HCT116 (cell line): ENCODE measurements around the gene TRMT61B. TPM values are rescaled to one million over a fixed set of nuclear protein-coding genes. Genes with fewer than 3 reads are reported as not detected.

Experiments
- ATAC-seq: fragments of 200-7000 bp; cut with Tn5 transposase; 2 replicates; pipeline ENCODE4 v1.9.1; 2020; ENCODE audit warnings: mild to moderate bottlenecking, moderate library complexity
- BruUV-seq: library from RNA; stranded (reverse); fragments of 400-500 nt; replicated peaks from 2 replicates; lab custom pipeline; 2021; lab: Mats Ljungman, UMichigan
- CTCF ChIA-PET: fragments of 300-600 bp; sonication (Branson Sonifier 250); formaldehyde crosslinking; loops from one replicate; lab custom pipeline; 2021; ENCODE audit warnings: antibody characterized with exemption; lab: Charles Lee
- POLR2A ChIA-PET: fragments of 300-600, 350-600 bp; sonication (Branson Sonifier 250); formaldehyde crosslinking; loops from one replicate; lab custom pipeline; 2021; ENCODE audit warnings: antibody characterized with exemption; lab: Charles Lee
- RAD21 ChIA-PET, 2 experiments: fragments of 300-600 bp; sonication (Branson Sonifier 250); formaldehyde crosslinking; loops; one replicate each; lab custom pipeline; 2023; ENCODE audit warnings: low total read pairs in 2 of 2; ENCODE audit not compliant: uncharacterized antibody in 2 of 2, unreplicated experiment in 2 of 2, low non-redundant PET in 1 of 2; lab: Charles Lee
- DNase-seq: peaks from one replicate; pipeline ENCODE4 v3.0.0-alpha.2; 2010; ENCODE audit warnings: low read depth, low spot score
- H2AFZ ChIP-seq: fragments of 200-600 bp; shearing (Covaris generic), sonication (generic); 2 replicates; pipeline ENCODE4 v1.6.1; 2017; ENCODE audit warnings: low read depth, mixed run types, mixed read lengths, antibody characterized with exemption, low read length; ENCODE audit not compliant: poor library complexity, severe bottlenecking
- H3K27ac ChIP-seq: 2 replicates; pipeline ENCODE4 v1.5.1; 2012; ENCODE audit warnings: low read depth, low read length
- H3K27me3 ChIP-seq: fragments of 200-600 bp; sonication (generic); 2 replicates; pipeline ENCODE4 v1.6.1; 2016; ENCODE audit warnings: mixed run types, low read length, mixed read lengths; ENCODE audit not compliant: insufficient read depth
- H3K36me3 ChIP-seq, 2 experiments: fragments of 200-500 bp in 1 of 2; fragments of 200-600 bp in 1 of 2; sonication (Bioruptor generic) in 1 of 2; sonication (generic) in 1 of 2; 2 replicates each; pipeline versions ENCODE4 v1.5.1 to v1.6.1; 2014 to 2016; ENCODE audit warnings: low read length in 2 of 2, inconsistent platforms in 1 of 2, mixed read lengths in 1 of 2, mixed run types in 1 of 2; ENCODE audit not compliant: insufficient read depth in 2 of 2, control insufficient read depth in 1 of 2
- H3K4me1 ChIP-seq, 2 experiments: fragments of 200-600 bp in 1 of 2; sonication (generic) in 1 of 2; 2 replicates each; pipeline versions ENCODE4 v1.5.1 to v1.6.1; 2012 to 2017; ENCODE audit warnings: low read length in 2 of 2, inconsistent platforms in 1 of 2, mild to moderate bottlenecking in 1 of 2, mixed read lengths in 1 of 2, mixed run types in 1 of 2, moderate library complexity in 1 of 2; ENCODE audit not compliant: insufficient read depth in 2 of 2, control insufficient read depth in 1 of 2
- H3K4me2 ChIP-seq: fragments of 200-600 bp; sonication (generic); 2 replicates; pipeline ENCODE4 v1.6.1; 2017; ENCODE audit warnings: mixed run types, low read length, mixed read lengths
- H3K4me3 ChIP-seq, 2 experiments: fragments of 200-600 bp in 1 of 2; sonication (generic) in 1 of 2; replicated peaks in 1 of 2; 2 replicates each; pipeline ENCODE4 v1.5.1; 2011 to 2016; ENCODE audit warnings: low read length in 2 of 2, control low read depth in 1 of 2, low read depth in 1 of 2, mild to moderate bottlenecking in 1 of 2, mixed read lengths in 1 of 2, mixed run types in 1 of 2
- H3K79me2 ChIP-seq: fragments of 200-600 bp; sonication (generic); 2 replicates; pipeline ENCODE4 v1.6.1; 2017; ENCODE audit warnings: mild to moderate bottlenecking, mixed run types, low read length, moderate library complexity, mixed read lengths; ENCODE audit not compliant: insufficient read depth
- H3K9ac ChIP-seq: fragments of 200-600 bp; sonication (generic); 2 replicates; pipeline ENCODE4 v1.6.1; 2016; ENCODE audit warnings: low read length, mixed read lengths
- H3K9me2 ChIP-seq: fragments of 200-600 bp; sonication (generic), shearing (Covaris generic); 2 replicates; pipeline ENCODE4 v1.6.1; 2017; ENCODE audit warnings: mixed run types, mild to moderate bottlenecking, moderate library complexity; ENCODE audit not compliant: insufficient read depth
- H3K9me3 ChIP-seq, 2 experiments: fragments of 200-500 bp in 1 of 2; fragments of 200-600 bp in 1 of 2; sonication (Bioruptor generic) in 1 of 2; sonication (generic) in 1 of 2; 2 replicates each; pipeline ENCODE4 v1.6.1; 2014 to 2017; ENCODE audit warnings: low read length in 2 of 2, mixed read lengths in 2 of 2, inconsistent platforms in 1 of 2, low read depth in 1 of 2, mild to moderate bottlenecking in 1 of 2, mixed run types in 1 of 2, moderate library complexity in 1 of 2; ENCODE audit not compliant: control insufficient read depth in 1 of 2, insufficient read depth in 1 of 2
- H4K20me1 ChIP-seq: fragments of 200-600 bp; sonication (generic), shearing (Covaris generic); 2 replicates; pipeline ENCODE4 v1.6.1; 2017; ENCODE audit warnings: mixed run types, mild to moderate bottlenecking, moderate library complexity; ENCODE audit not compliant: insufficient read depth
- CEBPB ChIP-seq: IDR thresholded peaks from 2 replicates; pipeline ENCODE4 v1.6.1; 2012; ENCODE audit warnings: low read depth
- EGR1 ChIP-seq: IDR thresholded peaks from 2 replicates; pipeline ENCODE4 v1.6.1; 2012; ENCODE audit warnings: low read depth
- EZH2 ChIP-seq: fragments of 200-600 bp; sonication (generic); IDR thresholded peaks from 2 replicates; pipeline ENCODE4 v1.6.1; 2017; ENCODE audit warnings: antibody characterized with exemption, mixed run types
- FOSL1 ChIP-seq: IDR thresholded peaks from 2 replicates; pipeline ENCODE4 v1.6.1; 2012; ENCODE audit warnings: low read depth
- JUND ChIP-seq: IDR thresholded peaks from 2 replicates; pipeline ENCODE4 v1.6.1; 2012
- MAX ChIP-seq: IDR thresholded peaks from 2 replicates; pipeline ENCODE4 v1.6.1; 2012
- POLR2A ChIP-seq: IDR thresholded peaks from 2 replicates; pipeline ENCODE4 v1.7.0; 2011; ENCODE audit warnings: borderline replicate concordance; ENCODE audit not compliant: insufficient read depth, insufficient read length; ENCODE audit errors: extremely low read depth
- POLR2AphosphoS5 ChIP-seq: IDR thresholded peaks from 2 replicates; pipeline ENCODE4 v1.6.1; 2011; ENCODE audit warnings: mild to moderate bottlenecking, low read depth, low read length, moderate library complexity
- REST ChIP-seq: IDR thresholded peaks from 2 replicates; pipeline ENCODE4 v1.6.1; 2012; ENCODE audit warnings: low read depth
- SIN3A ChIP-seq: IDR thresholded peaks from 2 replicates; pipeline ENCODE4 v1.6.1; 2012; ENCODE audit warnings: low read depth
- SP1 ChIP-seq: IDR thresholded peaks from 2 replicates; pipeline ENCODE4 v1.6.1; 2012; ENCODE audit warnings: low read depth
- TCF7L2 ChIP-seq: IDR thresholded peaks from 2 replicates; pipeline ENCODE4 v1.7.0; 2011; ENCODE audit warnings: borderline replicate concordance, inconsistent platforms; ENCODE audit not compliant: insufficient read depth, insufficient read length; ENCODE audit errors: extremely low read depth
- YY1 ChIP-seq: IDR thresholded peaks from 2 replicates; pipeline ENCODE4 v1.6.1; 2011; ENCODE audit warnings: low read length, low read depth, moderate library complexity, mild to moderate bottlenecking; ENCODE audit not compliant: insufficient replicate concordance; ENCODE audit errors: extremely low read depth
- ZBTB33 ChIP-seq: IDR thresholded peaks from 2 replicates; pipeline ENCODE4 v1.6.1; 2011; ENCODE audit warnings: mild to moderate bottlenecking, low read length, moderate library complexity; ENCODE audit not compliant: insufficient replicate concordance; ENCODE audit errors: extremely low read depth
- ZNF274 ChIP-seq: fragments of 200-500 bp; sonication (Bioruptor generic); IDR thresholded peaks from 2 replicates; pipeline ENCODE4 v1.6.1; 2014; ENCODE audit warnings: mild to moderate bottlenecking, low read depth, low read length, inconsistent platforms
- intact Hi-C: fragments of 100-400 bp; cut with micrococcal nuclease; formaldehyde crosslinking; loops from 2 replicates; pipeline ENCODE4 v1.10.0; 2022
- total RNA-seq: library from RNA; stranded (reverse); gene quantifications from one replicate; pipeline ENCODE4 v1.2.1, GENCODE V29; 2021; ENCODE audit not compliant: unreplicated experiment

Gene TRMT61B
- total RNA-seq, 1 experiment from 2014 or later, result 12.8 TPM

GRCh38 chr2:28818053-28818452, 52.1 kb downstream of the TRMT61B start:
- Histone ChIP-seq H2AFZ (no peak overlapping the region), H3K9me2 (no peaks in the 10 kb centered on the region), H3K27me3 (no peaks in the 10 kb centered on the region), H3K9ac (no peak overlapping the region), H3K27ac (no peak overlapping the region), H3K36me3 (no peaks in the 10 kb centered on the region), H4K20me1 (no peaks in the 10 kb centered on the region), H3K4me3 (no peak overlapping the region), H3K4me1 (no peaks in the 10 kb centered on the region), H3K4me2 (no peak overlapping the region), H3K9me3 (no peaks in the 10 kb centered on the region), H3K79me2 (no peaks in the 10 kb centered on the region)
- ATAC-seq (no peak), DNase-seq (no peak)
- no TSS peak for BruUV-seq
- CTCF ChIA-PET, result no interaction called here
- intact Hi-C loops, result no loop called here
- RAD21 ChIA-PET, result no interaction called here
- POLR2A ChIA-PET, result no interaction called here
- TF ChIP-seq FOSL1 (no peak), SIN3A (no peak), ZNF274 (no peak), ZBTB33 (no peak), MAX (no peak), REST (no peak), POLR2A (no peak), TCF7L2 (no peak), CEBPB (no peak), JUND (no peak), EZH2 (no peak), POLR2AphosphoS5 (no peak), YY1 (no peak), SP1 (no peak), EGR1 (no peak)
